ENCODE results near the gene DOP1B.
"Not testable (repeated sequence)": the region's sequence is repeated elsewhere in the genome, so short reads cannot be mapped to it uniquely, and the experiment has no call there.

DOP1B gene

DNA sequence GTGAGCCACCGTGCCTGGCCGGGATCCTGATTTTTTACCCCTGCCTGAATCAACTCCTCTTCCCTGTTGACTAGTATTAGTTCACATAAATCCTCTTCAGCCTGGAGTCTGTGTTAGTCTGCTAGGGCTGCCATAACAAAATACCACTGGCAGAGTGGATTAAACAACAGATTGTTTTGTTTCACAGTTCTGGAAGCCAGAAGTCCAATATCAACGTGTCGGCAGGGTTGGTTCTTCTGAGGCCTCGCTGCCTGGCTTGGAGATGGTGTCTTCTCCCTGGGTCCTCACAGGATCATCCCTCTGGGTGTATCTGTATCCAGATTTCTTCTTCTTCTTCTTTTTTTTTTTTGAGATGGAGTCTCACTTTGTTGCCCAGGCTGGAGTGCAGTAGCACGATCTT lies 18.2 kb downstream of the DOP1B start:
- no peak for DNase-seq

DNA sequence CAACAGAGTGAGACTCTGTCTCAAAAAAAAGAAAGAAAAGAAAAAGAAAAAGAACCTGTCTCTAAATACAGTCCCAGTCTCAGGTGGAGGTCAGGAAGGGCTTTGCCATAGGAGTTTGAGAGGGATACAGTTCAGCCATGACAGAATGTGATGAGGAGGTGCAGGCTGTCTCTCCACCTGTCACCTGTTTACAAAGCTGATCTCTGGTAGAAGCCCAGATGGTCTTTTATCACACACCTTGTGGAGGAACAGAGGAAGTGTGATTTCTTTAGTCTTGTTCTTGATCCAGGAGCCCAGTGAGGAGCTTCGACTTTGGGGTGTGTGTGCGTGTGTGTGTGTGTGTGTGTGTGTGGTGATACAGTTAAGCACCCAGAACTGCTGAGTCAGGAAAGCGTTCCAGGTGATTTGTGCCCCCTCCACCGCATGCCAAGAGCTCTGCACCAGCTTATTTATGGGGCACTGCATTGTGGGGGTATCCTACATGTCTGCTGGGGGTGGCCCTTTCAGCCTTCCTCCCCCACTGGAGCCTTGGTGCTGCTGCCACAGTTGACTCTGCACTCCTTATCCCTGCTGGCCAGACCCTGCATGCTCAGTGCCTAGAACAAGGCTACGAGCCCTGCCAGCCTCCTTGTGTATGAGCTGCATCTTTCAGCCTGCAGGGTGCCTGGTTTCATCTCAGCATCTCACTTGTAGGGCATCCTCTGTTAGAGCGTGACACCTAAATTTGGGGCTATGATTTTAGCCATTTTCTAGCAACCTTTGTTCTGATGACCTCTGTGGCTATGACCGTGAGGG lies 19.3 kb downstream of the DOP1B start:
- no peak for DNase-seq

DNA sequence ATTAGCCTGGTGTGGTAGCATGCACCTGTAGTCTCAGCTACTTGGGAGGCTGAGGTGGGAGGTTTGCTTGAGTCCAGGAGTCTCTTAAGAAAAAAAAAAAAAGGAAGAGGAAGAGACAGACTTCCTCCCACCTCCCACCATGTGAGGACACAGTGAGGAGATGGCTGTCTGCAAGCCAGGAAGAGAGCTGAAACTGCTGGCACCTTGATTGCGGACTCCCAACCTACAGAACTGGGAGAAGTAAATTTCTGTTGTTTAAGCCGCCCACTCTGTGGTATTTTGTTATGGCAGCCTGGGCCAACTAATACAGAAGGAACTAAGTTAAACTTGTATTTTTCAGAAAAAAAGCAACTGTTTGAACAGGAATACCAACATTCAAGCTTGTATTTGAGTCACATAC lies 21.7 kb downstream of the DOP1B start:
- DNase-seq, result no peak

DNA sequence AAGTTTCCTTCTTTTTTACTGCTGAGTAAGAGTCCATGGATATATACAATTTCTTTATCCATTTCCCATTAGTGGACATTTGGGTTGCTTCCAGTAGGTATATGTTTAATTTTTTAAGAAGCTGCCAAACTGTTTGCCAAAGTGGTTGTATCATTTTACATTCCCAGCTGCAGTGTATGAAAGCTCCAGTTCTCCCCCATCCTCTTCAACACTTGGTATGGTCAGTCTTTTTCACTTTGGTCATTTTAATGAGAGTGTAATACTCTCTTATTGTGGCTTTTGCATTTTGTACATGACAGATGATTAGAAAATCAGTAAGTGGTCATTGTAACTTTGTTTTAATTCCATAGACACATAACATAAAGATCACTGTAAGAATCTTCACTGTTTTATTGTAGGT lies 22.5 kb downstream of the DOP1B start:
- no peak for DNase-seq

DNA sequence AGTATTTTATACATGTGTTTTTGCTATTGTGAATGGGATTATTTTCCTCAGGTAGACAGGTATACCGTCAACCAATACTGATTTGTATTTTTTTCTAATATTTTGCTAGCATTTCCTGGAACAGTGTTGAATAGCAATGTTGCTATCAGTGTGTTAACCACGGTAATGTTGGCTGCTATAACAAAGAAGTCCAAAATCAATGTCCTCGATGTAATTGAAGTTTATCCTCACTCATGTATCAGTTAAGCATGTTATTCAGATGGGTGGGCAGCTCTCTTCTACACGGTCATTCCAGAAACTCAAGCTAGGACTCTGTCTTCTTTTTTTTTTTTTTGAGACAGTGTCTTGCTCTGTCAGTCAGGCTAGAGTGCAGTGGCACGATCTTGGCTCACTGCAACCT lies 24.3 kb downstream of the DOP1B start:
- no peak for DNase-seq

DNA sequence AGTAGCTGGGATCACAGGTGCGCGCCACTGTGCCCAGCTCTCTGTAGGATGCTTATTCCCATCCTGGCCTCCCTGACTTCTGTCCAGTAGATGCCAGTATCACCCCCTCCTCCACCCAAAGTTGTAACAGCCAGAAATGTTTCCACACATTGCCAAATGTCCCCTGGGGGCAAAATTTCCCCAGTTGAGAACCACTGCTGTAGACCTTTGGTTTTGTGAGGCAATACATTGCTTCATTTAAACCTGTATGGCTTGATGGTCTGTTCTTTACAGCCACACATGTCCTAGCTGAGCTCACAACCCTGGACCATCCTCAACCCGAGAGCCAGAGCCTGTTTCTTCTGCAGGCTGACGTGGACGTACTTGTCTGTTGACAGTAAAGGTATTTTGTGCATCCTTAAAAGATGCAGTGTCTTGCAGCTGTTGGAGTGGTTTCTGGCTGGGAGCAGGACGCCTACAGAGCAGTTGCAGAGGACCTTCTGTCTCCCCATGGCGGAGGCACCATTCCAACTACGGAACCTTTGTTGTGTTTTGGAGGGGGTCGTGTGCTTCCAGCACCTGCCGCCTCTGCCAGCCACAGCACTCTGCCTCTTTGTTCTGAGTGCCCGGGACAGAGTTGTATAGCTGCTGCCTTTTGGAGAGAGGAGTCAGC lies 26.6 kb downstream of the DOP1B start:
- no peak for DNase-seq

DNA sequence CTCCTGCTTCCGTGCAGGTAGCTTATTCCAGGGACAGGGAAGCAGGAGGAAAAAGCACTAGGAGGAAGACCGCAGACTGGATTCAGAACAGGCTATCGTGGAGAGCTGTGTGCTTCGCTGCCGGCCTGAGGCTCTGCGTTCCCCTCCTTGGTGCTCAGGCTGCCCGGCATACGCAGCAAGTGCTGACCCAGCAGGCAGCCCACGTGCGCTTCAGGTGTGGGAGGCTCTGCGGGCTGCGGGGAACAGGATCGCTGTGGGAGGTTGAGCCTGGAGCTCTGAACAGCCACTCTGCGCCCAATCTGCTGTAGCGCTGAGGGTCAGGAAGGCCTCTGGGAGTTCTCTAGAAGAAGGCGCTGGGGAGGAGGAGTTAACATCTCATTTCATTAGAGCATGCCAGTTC lies 27.9 kb downstream of the DOP1B start:
- DNase-seq, result no peak

DNA sequence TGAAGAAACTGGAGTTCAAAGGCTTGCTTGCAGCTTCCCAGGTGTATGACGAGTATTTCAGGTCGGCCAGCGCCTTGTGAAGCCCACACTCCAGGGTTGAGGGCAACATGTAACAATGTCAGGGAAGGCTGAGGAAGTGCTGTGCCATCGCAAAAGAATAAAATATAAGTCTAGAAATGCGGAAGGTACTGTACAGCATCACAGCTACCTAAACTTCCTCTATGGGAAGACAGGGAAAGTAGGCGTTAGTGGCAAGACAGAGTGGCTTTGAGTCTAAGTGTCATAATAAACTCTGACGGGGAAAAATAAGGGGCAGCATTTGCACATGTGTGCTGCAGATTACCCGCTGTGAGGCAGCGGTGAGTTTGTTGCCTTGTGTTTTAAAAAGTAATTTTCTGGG lies 28.9 kb downstream of the DOP1B start:
- DNase-seq, result no peak

DNA sequence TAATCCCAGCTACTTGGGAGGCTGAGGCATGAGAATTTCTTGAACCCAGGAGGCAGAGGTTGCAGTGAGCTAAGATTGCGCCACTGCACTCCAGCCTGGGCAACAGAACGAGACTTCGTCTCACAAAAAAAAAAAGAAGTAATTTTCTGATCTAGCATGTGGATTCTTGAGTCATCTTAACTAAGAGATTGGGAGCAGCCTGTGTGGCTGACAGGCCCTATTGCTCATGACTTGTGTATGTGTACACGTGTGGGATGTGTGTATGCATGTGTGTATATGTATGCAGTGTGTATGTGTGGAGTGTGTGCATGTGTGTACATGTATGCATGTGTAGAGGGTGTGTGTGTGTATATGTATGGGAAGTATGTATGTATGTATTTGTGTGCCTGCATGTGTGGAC lies 29.5 kb downstream of the DOP1B start:
- DNase-seq, result no peak

DNA sequence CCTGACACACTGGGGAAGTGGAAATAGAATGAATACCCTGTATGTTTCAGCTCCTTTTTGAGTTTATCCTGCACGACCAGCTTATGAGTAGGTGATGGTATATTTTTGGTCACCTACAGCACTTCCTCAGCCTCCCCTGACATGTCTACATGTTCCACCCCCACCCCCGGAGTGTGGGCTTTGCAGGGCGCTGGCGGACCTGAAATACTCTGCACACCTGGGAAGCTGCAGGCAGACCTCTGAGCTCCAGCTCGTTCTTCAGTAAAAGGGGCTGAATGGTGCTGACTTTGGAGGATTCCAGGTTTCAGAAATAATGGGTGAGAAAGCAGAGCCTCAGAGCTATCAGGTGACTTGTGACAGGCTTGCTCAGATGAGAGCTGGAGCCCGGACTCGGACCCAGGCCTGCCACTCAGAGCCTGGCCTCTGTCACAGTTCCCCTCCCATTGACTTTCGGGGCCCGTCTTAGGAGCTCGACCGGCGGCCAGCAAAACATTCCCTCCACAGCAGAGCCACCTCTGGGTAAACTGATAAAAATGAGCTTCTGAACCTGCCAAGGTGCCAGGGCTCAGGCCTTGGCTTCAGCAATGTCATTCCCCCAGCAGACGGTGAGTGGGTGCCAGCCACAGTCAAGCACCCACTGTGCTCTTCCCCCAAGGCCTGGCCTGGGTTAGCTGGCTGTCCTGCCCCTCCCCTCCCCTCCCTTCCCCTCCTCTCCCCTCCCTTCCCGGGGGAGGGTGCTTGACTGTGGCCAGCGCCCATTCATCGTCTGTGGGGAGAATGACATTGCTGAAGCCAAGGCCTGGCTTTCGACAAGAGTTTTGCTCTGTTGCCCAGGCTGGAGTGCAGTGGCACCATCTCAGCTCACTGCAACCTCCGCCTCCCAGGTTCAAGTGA lies 30.1 kb downstream of the DOP1B start:
- DNase-seq, result no peak

DNA sequence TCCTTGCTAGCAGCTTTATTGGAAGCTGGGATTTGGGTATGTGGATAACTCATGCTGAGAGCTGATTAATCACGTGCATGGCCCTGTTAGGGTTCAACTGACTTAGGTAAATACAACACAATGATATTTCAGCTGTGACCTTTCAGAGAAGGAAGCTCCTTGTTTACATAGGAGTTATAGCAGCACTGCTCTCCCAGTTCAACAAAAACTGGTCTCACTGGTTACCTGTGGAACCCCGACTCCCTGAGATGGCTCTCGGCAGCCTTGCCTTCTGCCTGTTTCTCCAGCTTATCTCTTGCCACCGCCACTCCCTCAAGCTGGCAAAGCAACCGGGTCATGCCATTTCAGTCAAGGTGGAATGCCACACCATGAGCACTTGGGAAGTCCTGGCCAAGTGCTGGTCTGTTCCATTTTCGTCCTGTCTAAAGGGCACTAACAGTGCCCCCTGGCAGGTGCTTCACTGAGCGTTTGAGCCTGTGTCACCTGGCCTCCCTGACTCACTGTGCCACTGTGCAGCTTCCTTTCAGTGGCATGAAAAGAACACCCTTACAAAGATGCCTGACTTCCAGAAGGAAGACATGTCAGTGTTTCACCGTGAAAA lies 31.6 kb downstream of the DOP1B start:
- DNase-seq, result no peak

DNA sequence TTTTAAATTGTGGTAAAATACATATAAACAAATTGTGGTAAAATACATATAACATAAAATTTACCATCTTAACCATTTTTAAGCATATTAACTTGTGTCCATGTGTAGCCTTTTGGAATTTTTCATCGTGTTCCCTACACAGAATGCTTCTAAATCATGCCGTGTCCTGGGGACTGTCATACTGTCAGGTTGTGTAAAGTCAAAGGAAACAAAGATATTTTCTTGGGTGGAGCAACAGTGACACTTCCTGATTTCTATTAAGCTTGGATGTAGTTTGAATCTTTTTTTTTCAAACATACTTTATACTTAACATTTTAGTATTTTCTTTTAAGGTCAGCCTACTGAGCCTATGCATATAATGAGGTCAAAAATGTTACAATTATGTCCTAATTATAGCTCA lies 32.3 kb downstream of the DOP1B start:
- no peak for DNase-seq

DNA sequence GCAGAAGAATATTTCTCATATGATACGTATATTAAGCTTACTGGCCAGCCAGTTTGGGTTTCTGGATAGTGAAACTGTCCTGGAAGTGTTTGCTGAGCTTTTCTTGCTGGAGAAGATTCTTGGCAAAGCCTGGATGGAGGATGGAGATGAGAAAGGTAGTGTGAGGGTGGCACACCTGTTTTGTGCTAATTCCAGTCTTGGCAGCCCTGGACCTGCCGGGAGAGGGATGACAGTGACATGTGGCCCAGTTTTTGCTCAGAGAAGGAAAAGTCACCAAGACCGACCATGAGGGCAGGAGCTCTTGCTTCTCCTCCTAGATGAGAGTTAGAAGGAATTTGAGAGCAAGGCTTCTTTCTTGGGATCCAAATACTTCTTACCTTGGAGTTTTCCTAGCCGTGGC lies 34.1 kb downstream of the DOP1B start:
- DNase-seq, result no peak

DNA sequence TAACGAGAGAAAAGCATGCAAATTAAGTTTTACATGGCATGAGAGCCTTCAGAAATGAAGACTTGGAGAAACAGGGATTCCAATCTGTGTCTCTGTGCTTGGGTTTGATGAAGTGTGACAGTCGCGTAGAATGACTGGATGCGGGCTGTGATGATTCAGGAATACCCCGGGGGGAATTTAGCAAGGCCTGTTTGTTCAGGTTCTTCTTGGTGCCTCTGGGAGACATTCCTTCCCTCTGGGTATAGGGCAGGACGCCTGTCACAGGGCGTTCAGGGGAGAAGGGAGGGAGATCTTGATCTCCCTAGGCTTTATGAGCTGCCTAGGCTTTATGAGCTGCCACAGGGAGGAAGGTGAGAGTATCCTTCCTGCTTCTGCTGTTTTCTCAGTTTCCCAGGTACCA lies 36.6 kb downstream of the DOP1B start:
- no peak for DNase-seq

DNA sequence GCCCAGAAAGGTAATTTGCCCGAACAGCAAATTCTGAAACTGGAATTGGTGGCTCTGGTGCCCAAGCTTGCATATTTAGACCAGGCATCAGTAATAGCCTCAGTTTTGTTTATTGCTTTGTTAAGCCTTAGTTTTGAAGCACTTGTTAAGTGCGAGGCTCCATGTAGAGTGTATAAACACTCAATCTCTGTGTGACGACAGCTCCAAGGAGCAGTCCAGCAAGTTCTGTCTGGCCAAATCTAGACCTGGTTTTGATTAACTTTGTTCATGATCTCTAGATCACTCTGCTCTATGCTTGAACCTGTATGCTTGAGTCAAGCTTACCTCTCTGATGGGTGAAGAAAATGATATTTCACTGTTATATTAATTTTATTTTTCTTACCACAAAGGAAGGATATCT lies 37.4 kb downstream of the DOP1B start:
- no peak for DNase-seq

DNA sequence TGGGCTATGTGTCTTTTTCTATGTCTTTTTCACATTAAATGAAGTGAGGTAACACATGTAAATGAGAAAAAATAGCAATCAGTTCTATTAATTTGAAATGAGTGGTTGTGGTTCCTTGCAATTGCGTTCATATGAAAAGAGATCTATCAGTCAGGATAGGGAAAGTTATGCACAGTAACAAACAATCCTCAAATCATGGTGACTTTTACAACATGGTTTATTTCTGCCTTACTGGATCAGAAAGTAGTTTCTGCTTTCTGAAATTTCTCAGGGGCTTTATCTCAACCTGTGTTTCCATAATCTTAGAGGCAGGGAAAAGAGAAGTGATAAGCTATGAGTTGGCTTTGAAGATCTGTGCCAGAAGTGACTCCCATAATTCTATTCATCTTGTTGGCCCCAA lies 39.0 kb downstream of the DOP1B start:
- DNase-seq, result no peak

DNA sequence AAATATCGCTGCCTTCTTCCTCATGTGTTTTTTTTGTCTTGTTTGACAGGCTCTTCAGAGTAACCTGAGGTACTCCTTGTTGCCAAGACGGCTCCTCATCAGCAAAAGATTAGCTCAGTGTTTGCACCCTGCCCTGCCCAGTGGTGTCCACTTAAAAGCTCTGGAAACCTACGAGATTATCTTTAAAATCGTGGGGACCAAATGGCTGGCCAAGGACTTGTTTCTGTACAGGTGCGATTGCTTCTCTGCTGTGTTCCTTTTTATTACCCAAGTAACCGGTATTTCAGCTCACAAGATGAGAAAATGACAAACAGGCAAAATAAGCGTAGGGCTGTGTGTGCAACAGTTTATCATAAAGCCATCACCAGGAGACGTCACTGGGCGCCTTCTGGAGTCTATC lies 42.4 kb downstream of the DOP1B start:
- no peak for DNase-seq

DNA sequence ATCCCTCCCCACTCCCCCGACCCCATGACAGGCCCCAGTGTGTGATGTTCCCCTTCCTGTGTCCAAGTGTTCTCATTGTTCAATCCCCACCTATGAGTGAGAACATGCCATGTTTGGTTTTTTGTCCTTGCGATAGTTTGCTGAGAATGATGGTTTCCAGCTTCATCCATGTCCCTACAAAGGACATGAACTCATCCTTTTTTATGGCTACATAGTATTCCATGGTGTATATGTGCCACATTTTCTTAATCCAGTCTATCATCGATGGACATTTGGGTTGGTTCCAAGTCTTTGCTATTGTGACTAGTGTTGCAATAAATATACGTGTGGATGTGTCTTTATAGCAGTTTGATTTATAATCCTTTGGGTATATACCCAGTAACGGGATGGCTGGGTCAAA lies 43.0 kb downstream of the DOP1B start:
- not testable (repeated sequence) for DNase-seq

DNA sequence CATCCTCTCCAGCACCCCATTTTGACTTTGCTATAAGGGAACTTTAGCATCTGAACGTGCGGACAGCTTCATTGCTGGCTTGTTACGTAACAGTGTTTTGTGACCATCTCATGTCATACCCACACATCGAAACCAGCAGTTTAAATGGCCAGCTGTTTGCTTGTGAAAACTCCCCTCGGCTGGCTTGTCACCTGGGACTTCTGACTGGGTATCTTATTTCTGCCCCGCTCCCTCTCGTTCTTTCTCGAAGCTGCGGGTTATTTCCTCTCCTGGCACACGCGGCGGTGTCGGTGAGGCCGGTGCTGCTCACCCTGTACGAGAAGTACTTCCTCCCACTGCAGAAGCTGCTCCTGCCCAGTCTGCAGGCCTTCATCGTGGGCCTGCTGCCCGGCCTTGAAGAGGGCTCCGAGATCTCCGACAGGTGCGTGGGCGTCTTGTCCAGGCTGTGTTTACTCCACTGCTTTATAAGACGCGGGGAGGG lies 43.5 kb downstream of the DOP1B start:
- no peak for DNase-seq

DNA sequence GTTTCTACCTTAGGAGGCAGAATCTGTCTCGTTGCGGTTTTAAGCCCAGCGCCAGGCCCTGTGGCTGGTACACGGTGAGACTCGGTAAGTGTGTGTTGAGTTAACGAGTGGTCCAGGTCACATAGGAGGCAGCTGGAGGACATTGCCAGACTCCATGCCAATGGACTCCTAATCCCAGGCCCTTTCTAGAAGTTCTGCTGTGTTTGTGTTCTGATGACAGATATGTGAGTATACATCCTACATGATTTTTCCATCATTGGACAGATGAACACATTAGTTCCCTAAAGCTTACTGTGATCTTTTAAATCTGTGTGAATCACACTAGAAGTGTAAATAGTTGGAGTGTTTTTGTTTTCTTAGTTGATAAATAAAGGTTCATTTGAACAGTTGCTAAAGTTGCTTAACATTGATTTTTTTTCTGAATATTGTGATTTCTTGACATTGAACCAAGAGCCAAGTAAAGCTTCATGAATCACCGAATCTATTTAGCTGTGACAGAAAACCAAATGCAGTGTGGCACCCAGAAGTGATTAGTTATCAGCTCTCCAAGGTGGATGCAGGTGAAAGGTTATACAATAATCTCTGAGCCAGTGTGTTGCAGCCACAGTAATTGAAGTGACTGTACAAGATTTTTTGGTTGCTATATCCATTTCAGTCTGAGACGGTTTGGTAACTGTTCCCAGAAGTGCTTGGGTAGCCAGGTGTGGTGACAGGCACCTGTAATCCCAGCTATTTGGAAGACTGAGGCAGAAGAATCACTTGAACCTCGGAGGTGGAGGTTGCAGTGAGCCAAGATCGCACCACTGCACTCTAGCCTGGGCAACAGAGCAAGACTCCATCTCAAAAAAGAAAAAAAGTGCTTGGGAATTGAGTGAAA lies 46.3 kb downstream of the DOP1B start:
- DNase-seq, result no peak

DNA sequence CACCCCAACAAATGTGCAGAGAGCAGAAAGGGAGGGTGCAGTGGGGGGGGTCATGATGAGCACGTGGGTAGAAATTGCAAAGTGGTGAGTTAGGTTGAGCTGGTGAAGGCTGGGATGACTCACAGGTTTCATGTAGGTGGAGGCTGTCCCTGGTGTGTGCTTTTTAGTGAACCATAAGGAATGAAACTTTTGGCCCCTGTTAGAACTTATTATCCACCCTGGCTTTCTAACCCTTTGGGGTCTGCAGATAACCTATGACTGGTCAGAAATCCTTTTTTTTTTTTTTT lies 46.9 kb downstream of the DOP1B start:
- no peak for DNase-seq

DNA sequence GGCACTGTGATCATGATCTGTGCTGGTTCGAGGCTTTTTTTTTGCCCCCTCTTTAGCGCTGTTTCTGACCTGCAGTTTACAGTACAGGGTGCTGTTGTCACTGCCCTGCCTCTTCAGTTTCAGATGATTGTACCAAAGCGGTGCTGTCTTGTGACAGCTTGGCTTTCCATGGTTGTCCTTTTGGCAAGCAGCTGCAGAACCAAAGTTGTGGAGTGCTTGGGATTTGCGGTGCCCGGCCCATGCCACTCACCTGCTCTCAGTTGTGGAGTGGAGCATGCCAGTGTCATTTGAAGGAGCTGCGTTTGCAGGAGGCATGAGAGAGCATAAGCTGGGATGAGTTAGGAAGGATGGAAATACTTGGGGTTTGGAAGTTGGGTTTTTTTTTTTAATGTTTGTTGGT lies 48.4 kb downstream of the DOP1B start:
- DNase-seq, result no peak
